AG09309 (cell line): Measurements from ENCODE around the gene TAGLN2.

Experiments
- DNase-seq: peaks from one replicate; pipeline ENCODE4 v3.0.0-alpha.2; 2010; ENCODE audit warnings: low read depth
- H3K4me3 ChIP-seq: 2 replicates; pipeline ENCODE4 v1.5.1; 2011; ENCODE audit warnings: mild to moderate bottlenecking, low read depth, low read length, moderate library complexity; ENCODE audit not compliant: control insufficient read depth
- TF ChIP-seq, protein P1 (sequence below): IDR thresholded peaks from 2 replicates; pipeline ENCODE4 v1.5.1; 2011; ENCODE audit warnings: mild to moderate bottlenecking, low read depth, low read length, inconsistent platforms; ENCODE audit not compliant: insufficient read depth, control insufficient read depth; ENCODE audit errors: missing control alignments

TAGLN2 gene

DNA sequence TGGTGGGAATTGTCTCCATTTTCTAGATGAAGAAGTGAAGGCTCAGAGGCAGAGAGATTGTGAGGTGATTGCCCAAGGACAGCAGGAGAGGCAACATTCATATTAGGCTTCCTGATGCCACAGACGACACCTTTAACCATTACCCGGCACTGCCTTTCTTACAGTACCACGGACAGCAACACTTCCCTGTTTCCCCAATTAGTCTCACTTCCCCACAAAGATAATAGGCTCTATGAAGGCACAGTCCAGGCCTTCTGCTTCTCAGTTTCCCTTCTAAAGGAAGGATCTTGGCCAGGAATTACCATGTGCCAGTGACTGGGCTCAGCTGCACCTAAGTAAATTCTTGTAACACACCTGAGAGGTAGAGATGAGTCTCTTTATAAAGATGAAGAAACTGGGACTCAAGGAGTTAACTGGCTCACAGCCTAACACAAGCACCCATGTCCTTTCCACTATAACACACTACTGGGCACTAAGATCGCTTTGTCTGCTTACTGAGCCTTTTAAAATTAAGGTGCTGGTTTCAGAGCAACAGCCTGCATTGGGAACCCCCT lies 10.5 kb upstream of the TAGLN2 start:
- no peak overlapping the region for H3K4me3 ChIP-seq
- TF ChIP-seq, protein P1, sequence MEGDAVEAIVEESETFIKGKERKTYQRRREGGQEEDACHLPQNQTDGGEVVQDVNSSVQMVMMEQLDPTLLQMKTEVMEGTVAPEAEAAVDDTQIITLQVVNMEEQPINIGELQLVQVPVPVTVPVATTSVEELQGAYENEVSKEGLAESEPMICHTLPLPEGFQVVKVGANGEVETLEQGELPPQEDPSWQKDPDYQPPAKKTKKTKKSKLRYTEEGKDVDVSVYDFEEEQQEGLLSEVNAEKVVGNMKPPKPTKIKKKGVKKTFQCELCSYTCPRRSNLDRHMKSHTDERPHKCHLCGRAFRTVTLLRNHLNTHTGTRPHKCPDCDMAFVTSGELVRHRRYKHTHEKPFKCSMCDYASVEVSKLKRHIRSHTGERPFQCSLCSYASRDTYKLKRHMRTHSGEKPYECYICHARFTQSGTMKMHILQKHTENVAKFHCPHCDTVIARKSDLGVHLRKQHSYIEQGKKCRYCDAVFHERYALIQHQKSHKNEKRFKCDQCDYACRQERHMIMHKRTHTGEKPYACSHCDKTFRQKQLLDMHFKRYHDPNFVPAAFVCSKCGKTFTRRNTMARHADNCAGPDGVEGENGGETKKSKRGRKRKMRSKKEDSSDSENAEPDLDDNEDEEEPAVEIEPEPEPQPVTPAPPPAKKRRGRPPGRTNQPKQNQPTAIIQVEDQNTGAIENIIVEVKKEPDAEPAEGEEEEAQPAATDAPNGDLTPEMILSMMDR: no peak
- DNase-seq: no peak

DNA sequence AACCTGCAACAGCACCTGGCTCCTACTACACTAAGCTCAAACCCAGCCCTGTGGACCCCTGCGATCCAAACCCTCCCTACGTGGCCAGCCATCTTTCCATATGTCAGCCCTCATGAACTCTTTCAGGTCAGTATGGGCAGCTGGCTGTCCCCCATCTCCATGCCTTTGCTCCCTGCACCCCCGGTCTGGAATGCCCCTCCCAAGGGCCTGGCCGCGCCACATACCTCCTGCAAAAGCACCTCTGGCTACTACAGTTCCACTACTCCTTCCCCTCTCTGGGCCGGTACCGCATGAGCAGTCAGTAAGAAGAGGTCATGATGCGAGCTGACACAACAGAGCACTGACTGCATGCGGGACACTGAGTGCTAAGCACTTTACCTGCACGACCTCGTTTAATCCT lies 10.0 kb upstream of the TAGLN2 start:
- no peak for DNase-seq
- TF ChIP-seq, protein P1: no peak
- no peak overlapping the region for H3K4me3 ChIP-seq

DNA sequence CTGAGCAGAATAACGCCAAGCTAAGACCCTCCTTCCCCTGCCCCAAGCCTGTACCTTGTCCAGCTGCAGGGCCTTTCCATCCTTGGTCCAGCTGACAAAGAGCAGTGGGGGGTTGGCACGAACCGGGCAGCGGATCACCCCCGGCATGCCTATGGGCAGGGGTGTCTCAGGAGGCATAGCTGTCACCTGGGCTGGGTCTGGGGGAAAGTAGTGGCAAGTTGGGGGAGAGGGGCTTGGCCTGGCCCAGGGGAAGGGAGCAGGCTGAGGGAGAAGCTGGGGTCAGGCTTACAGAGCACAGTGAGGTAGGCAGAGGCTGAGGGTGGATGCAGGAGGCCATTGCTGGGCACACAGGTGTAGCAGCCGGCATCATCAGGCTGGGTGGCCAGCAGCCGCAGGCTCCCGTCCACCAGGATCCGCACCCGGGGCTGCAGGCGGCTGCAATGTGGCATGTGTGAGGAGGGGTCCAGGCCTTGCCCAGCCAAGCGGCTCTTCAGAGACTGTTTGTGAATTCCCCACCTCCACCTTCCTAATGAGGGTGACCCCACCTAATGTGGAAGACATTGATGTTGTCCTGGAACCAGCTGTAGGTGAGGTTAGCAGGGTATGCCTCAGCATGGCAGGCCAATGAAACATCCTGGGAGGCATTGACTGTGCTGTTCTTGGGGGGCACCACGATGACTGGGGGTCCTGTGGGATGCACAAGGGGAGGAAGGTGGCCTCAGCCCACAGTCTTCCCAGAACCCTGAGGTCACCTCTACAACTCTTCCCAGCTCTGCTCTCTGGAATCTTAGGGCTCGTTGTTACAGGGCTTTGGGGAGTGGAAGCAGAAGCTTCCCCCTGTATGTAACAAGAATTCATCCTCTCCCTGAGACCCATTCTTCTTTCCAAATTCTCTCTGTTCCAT lies 9.1 kb upstream of the TAGLN2 start:
- no peak for DNase-seq
- H3K4me3 ChIP-seq: no peak overlapping the region
- TF ChIP-seq, protein P1: no peak

DNA sequence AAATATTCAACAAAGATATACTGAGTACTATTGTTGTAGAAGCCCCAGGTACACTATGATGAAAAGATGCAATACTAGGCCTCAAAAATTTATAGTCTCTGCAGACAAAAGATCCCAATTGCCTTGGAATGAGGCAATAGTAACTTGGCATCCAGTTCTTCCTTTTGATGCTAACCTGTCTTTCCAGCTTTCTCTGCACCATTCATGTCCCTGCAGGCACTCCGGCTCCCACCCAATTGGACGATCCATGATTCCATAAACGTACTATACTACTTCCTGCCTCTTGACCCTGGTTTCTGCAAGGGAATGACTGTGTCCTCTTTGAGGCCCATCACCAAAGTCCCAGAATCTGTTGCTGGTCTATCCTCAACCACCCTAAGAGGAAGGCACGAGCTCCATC lies 8.0 kb upstream of the TAGLN2 start:
- H3K4me3 ChIP-seq: no peak overlapping the region
- TF ChIP-seq, protein P1: no peak
- DNase-seq: no peak

DNA sequence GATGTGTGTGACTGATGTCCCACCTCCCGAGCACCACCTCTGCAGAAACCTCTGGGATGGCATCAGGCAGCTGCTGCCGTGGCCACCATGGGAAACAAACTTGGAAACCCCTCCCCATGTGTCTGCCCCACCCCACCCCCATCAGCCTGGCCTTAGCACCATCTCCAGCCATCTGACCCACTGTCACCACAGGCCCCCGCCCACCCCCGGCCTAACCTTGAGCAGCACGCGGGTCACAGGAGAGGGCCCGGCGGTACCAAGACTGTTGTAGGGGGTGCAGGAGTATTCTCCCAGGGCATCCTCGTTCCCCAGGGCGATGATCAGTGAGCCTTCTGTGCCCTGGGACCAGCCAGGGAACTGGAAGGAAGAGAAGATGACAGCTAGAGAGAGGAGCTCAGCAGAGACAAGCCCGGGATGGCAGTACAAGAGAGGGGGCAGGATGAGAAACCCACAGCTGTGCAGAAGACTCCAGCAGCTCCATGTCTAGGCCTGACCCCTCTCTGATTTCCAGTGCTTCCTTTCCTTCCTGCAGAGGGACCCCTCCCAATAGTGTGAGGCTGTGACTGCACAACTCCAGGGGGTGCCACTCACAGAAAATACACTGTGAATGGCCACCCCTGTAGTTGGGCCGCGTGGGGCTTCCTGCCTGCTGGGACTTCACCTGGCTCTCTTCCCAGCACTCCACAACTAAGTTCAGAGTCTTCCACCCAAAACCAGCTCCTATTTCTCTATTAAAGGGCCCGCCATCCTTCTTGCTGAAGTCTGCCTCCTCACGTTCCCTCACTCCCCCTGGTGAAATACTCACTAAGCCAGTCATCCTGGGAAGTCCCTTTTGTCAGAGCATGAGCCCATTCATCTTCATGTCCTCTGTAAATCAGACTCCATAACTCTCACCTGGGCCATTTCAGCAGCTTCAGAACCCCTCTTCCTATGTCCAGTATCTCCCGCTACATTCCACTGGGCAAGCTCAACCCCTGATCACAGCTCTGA lies 7.3 kb upstream of the TAGLN2 start:
- TF ChIP-seq, protein P1: no peak
- no peak overlapping the region for H3K4me3 ChIP-seq
- DNase-seq: no peak

DNA sequence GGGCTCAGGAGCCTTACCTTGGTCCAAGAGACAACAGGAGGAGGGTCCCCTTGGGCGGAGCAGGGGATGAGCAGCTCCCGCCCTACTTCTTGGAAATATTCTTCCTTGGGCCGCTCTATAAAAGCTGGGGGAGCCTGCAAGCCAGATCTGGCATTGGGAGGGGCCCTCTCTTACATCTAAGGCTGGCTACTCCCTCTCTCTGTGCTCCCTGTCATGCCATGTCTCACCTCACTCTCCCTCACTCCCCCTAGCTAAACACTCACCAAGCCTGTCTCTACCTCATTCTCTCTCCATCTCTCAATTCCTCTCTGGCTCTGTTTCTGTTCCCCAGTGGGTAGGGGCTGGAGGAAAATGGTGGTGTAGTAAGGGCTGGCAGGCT lies 6.5 kb upstream of the TAGLN2 start:
- TF ChIP-seq, protein P1: no peak
- DNase-seq: no peak
- H3K4me3 ChIP-seq: no peak overlapping the region
